DND-41 (cell line): ENCODE data around the gene MYOCOS.

ENCODE experiments used
- EZH2 ChIP-seq: IDR thresholded peaks from 3 replicates; pipeline ENCODE4 v1.6.1; 2012; ENCODE audit warnings: borderline replicate concordance, low read depth, mild to moderate bottlenecking, moderate library complexity, low read length, inconsistent platforms; ENCODE audit not compliant: severe bottlenecking
- TF ChIP-seq, protein P1 (sequence below): IDR thresholded peaks from 2 replicates; pipeline ENCODE4 v1.5.1; 2012; ENCODE audit warnings: borderline replicate concordance, low read length, moderate library complexity, mild to moderate bottlenecking; ENCODE audit not compliant: poor library complexity, severe bottlenecking; ENCODE audit errors: extremely low read depth

DNA sequence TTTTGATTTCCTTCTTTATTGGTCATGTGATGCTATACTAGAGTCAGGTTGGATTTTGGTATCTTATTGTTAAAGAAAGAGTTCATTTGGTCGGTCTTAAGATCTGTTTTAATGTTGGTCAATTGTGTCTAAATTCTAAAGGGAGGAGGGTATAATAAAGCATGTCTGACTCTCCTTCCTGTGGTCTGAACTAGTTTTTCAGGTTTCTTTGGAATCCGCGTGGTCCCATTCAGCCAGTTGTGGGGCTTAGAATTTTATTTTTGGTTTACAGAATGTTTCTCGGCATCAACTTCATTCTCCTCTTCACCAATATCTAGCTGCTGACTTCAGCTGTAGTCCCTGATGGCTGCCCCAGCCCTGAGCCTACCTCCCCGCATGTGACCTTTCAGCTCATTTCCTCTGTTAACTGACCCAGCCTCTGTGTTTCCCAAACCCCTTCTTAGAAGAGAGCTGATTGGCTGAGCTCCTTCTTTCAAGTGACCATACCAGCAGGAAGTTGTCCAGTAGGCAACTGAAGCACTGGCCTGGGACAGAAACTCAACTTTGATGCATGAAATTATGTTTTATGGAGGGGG, 39.1 kb downstream of the MYOCOS start:
- TF ChIP-seq, protein P1, sequence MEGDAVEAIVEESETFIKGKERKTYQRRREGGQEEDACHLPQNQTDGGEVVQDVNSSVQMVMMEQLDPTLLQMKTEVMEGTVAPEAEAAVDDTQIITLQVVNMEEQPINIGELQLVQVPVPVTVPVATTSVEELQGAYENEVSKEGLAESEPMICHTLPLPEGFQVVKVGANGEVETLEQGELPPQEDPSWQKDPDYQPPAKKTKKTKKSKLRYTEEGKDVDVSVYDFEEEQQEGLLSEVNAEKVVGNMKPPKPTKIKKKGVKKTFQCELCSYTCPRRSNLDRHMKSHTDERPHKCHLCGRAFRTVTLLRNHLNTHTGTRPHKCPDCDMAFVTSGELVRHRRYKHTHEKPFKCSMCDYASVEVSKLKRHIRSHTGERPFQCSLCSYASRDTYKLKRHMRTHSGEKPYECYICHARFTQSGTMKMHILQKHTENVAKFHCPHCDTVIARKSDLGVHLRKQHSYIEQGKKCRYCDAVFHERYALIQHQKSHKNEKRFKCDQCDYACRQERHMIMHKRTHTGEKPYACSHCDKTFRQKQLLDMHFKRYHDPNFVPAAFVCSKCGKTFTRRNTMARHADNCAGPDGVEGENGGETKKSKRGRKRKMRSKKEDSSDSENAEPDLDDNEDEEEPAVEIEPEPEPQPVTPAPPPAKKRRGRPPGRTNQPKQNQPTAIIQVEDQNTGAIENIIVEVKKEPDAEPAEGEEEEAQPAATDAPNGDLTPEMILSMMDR = no peak
- no peak for TF ChIP-seq EZH2
